Measurements from ENCODE around the gene RRP15. TPM values are rescaled to one million over a fixed set of nuclear protein-coding genes. Genes with fewer than 3 reads are reported as not detected.

RRP15 gene
- total and polyA plus RNA-seq, 9 of the 15 experiments (the other 6 are each of a cell fraction or from before 2014, with no cell fraction given), result 9.5 to 58.1 (median 29.3) TPM

DNA sequence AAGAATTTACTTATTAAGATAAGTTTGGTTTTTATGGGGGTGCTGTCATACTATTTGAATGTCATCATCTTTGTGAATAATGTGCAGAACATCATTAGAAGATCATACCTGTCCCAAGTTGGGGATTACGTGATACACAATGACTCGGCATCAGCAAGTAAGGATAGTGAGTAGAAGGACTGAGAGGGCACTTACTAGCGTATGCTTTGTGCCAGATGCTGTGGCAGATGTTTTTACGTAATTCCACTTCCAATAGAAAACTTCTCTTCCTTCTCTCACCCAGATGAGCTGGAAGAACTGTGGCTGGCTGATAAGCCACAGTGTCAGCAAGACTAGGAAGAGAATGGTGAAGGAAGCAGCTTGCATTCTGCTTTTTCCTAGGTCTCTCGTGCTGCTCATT, 32.0 kb downstream of the RRP15 start (continued):
- TF ChIP-seq, protein P1, sequence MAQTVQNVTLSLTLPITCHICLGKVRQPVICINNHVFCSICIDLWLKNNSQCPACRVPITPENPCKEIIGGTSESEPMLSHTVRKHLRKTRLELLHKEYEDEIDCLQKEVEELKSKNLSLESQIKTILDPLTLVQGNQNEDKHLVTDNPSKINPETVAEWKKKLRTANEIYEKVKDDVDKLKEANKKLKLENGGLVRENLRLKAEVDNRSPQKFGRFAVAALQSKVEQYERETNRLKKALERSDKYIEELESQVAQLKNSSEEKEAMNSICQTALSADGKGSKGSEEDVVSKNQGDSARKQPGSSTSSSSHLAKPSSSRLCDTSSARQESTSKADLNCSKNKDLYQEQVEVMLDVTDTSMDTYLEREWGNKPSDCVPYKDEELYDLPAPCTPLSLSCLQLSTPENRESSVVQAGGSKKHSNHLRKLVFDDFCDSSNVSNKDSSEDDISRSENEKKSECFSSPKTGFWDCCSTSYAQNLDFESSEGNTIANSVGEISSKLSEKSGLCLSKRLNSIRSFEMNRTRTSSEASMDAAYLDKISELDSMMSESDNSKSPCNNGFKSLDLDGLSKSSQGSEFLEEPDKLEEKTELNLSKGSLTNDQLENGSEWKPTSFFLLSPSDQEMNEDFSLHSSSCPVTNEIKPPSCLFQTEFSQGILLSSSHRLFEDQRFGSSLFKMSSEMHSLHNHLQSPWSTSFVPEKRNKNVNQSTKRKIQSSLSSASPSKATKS (CRISPR knock-in tag; IDR thresholded peaks at IDR 0.05), result no peak
- TF ChIP-seq NR3C1 (CRISPR knock-in tag; IDR thresholded peaks at IDR 0.05), result no peak
- no peak for TF ChIP-seq SIX5 (IDR thresholded peaks at IDR 0.05; ENCODE audit: borderline replicate concordance in 1 of 2, insufficient read depth in 1 of 2, low read depth in 1 of 2, low read length in 2 of 2)
- no peak for TF ChIP-seq CHD1 (IDR thresholded peaks at IDR 0.05; ENCODE audit: low read length)
- TF ChIP-seq, protein P2, sequence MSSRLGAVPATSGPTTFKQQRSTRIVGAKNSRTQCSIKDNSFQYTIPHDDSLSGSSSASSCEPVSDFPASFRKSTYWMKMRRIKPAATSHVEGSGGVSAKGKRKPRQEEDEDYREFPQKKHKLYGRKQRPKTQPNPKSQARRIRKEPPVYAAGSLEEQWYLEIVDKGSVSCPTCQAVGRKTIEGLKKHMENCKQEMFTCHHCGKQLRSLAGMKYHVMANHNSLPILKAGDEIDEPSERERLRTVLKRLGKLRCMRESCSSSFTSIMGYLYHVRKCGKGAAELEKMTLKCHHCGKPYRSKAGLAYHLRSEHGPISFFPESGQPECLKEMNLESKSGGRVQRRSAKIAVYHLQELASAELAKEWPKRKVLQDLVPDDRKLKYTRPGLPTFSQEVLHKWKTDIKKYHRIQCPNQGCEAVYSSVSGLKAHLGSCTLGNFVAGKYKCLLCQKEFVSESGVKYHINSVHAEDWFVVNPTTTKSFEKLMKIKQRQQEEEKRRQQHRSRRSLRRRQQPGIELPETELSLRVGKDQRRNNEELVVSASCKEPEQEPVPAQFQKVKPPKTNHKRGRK (tag; IDR thresholded peaks at IDR 0.05), result no peak
- TF ChIP-seq FOSL1 (tag; conservative IDR thresholded peaks at IDR 0.05), result peak; percentile 25; the same call in 1 of the 2 replicates
- TF ChIP-seq NFXL1 (CRISPR knock-in tag; IDR thresholded peaks at IDR 0.05), result no peak
- TF ChIP-seq, protein P3, sequence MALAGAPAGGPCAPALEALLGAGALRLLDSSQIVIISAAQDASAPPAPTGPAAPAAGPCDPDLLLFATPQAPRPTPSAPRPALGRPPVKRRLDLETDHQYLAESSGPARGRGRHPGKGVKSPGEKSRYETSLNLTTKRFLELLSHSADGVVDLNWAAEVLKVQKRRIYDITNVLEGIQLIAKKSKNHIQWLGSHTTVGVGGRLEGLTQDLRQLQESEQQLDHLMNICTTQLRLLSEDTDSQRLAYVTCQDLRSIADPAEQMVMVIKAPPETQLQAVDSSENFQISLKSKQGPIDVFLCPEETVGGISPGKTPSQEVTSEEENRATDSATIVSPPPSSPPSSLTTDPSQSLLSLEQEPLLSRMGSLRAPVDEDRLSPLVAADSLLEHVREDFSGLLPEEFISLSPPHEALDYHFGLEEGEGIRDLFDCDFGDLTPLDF (CRISPR knock-in tag; IDR thresholded peaks at IDR 0.05), result no peak
- TF ChIP-seq ZBTB7A (IDR thresholded peaks at IDR 0.05; ENCODE audit: borderline replicate concordance, control insufficient read depth, low read depth, low read length), result no peak
- no peak for TF ChIP-seq FOXJ3 (CRISPR knock-in tag; IDR thresholded peaks at IDR 0.05)
- TF ChIP-seq, protein P4, sequence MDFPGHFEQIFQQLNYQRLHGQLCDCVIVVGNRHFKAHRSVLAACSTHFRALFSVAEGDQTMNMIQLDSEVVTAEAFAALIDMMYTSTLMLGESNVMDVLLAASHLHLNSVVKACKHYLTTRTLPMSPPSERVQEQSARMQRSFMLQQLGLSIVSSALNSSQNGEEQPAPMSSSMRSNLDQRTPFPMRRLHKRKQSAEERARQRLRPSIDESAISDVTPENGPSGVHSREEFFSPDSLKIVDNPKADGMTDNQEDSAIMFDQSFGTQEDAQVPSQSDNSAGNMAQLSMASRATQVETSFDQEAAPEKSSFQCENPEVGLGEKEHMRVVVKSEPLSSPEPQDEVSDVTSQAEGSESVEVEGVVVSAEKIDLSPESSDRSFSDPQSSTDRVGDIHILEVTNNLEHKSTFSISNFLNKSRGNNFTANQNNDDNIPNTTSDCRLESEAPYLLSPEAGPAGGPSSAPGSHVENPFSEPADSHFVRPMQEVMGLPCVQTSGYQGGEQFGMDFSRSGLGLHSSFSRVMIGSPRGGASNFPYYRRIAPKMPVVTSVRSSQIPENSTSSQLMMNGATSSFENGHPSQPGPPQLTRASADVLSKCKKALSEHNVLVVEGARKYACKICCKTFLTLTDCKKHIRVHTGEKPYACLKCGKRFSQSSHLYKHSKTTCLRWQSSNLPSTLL (IDR thresholded peaks at IDR 0.05), result no peak
- no peak for TF ChIP-seq DMBX1 (CRISPR knock-in tag; IDR thresholded peaks at IDR 0.05; ENCODE audit: borderline replicate concordance)
- TF ChIP-seq MCM5 (IDR thresholded peaks at IDR 0.05; ENCODE audit: low read depth), result no peak
- no peak for TF ChIP-seq WHSC1 (IDR thresholded peaks at IDR 0.05; ENCODE audit: low read length)
- no peak for TF ChIP-seq ZNF764 (CRISPR knock-in tag; IDR thresholded peaks at IDR 0.05; ENCODE audit: low read depth)
- TF ChIP-seq ZNF184 (CRISPR knock-in tag; IDR thresholded peaks at IDR 0.05), result no peak

Measured in K562 (cell line).